HG03432 (cell line): ENCODE results near the gene NINJ1.

ENCODE experiments used
- ATAC-seq: cut with Tn5 transposase; IDR thresholded peaks from one replicate; pipeline ENCODE4 v1.9.1; 2021; ENCODE audit warnings: mild to moderate bottlenecking, moderate library complexity; ENCODE audit not compliant: unreplicated experiment

The NINJ1 gene

GRCh38 chr9:93133681-93134014 is 403 bp downstream of the NINJ1 start:
- ATAC-seq, result peak; percentile 47

GRCh38 chr9:93132946-93133680 is 938 bp downstream of the NINJ1 start:
- ATAC-seq, result no peak

- ATAC-seq, result no peak
Observed at GRCh38 chr9:93132287-93132927, 1.6 kb downstream of the NINJ1 start.

GRCh38 chr9:93131599-93132286 is 2.3 kb downstream of the NINJ1 start:
- no peak for ATAC-seq

GRCh38 chr9:93130861-93131481 is 3.1 kb downstream of the NINJ1 start:
- ATAC-seq, result no peak

- ATAC-seq, result no peak
Observed at GRCh38 chr9:93129691-93130500, 4.2 kb downstream of the NINJ1 start.

- ATAC-seq, result no peak
Observed at GRCh38 chr9:93129286-93129685, 4.8 kb downstream of the NINJ1 start.

GRCh38 chr9:93128715-93129224 is 5.3 kb downstream of the NINJ1 start:
- ATAC-seq, result no peak

GRCh38 chr9:93128011-93128714 is 5.9 kb downstream of the NINJ1 start:
- ATAC-seq, result no peak

- ATAC-seq, result no peak
Observed at GRCh38 chr9:93127395-93127911, 6.6 kb downstream of the NINJ1 start.

- no peak for ATAC-seq
Observed at GRCh38 chr9:93126825-93127368, 7.2 kb downstream of the NINJ1 start.

GRCh38 chr9:93126151-93126781 is 7.8 kb downstream of the NINJ1 start:
- ATAC-seq, result no peak

GRCh38 chr9:93125331-93125894 is 8.6 kb downstream of the NINJ1 start:
- no peak for ATAC-seq

- no peak for ATAC-seq
Observed at GRCh38 chr9:93124793-93125192, 9.3 kb downstream of the NINJ1 start.

- no peak for ATAC-seq
Observed at GRCh38 chr9:93123561-93124283, 10.3 kb downstream of the NINJ1 start.

- no peak for ATAC-seq
Observed at GRCh38 chr9:93122721-93123221, 11.3 kb downstream of the NINJ1 start.

GRCh38 chr9:93121316-93122241 is 12.5 kb downstream of the NINJ1 start:
- no peak for ATAC-seq
